ENCODE data around the gene TCIRG1.

The TCIRG1 gene

GRCh38 chr11:68021167-68021787 lies 17.5 kb upstream of the TCIRG1 start:
- TF ChIP-seq CTCF (IDR thresholded peaks at IDR 0.05) = no peak
- H3K4me1 ChIP-seq (ENCODE audit: control insufficient read depth in 1 of 2, insufficient read depth in 1 of 2, low read depth in 1 of 2, low read length in 1 of 2) = no peaks in the 10 kb centered on the region
- no peaks in the 10 kb centered on the region for H3K9me3 ChIP-seq
- H3K27me3 ChIP-seq = no peaks in the 10 kb centered on the region
- no peak overlapping the region for H3K4me3 ChIP-seq (ENCODE audit: low read depth in 1 of 2, low read length in 1 of 2)
- no peak overlapping the region for H3K27ac ChIP-seq
- H3K36me3 ChIP-seq = peaks cover 100% of the 10 kb centered on the region

- H3K27ac ChIP-seq = peak overlapping the region; percentile 27
- TF ChIP-seq CTCF (IDR thresholded peaks at IDR 0.05) = no peak
Observed at GRCh38 chr11:68022531-68022930, 16.3 kb upstream of the TCIRG1 start.

GRCh38 chr11:68024508-68024907 lies 14.3 kb upstream of the TCIRG1 start:
- no peak for TF ChIP-seq CTCF (IDR thresholded peaks at IDR 0.05)
- peaks cover 94% of the 10 kb centered on the region for H3K36me3 ChIP-seq
- H3K4me1 ChIP-seq (ENCODE audit: control insufficient read depth in 1 of 2, insufficient read depth in 1 of 2, low read depth in 1 of 2, low read length in 1 of 2) = peaks cover 16 to 17% of the 10 kb centered on the region in 2 experiments
- H3K9me3 ChIP-seq = no peaks in the 10 kb centered on the region
- peak overlapping the region; percentile 85 for H3K27ac ChIP-seq
- H3K4me3 ChIP-seq (ENCODE audit: low read depth in 1 of 2, low read length in 1 of 2) = no peak overlapping the region
- H3K27me3 ChIP-seq = no peaks in the 10 kb centered on the region

More at GRCh38 chr11:68022531-68022930, 16.3 kb upstream of the TCIRG1 start:
- H3K36me3 ChIP-seq = peaks cover 100% of the 10 kb centered on the region
- H3K9me3 ChIP-seq = no peaks in the 10 kb centered on the region
- no peaks in the 10 kb centered on the region for H3K27me3 ChIP-seq
- H3K4me3 ChIP-seq (ENCODE audit: low read depth in 1 of 2, low read length in 1 of 2) = no peak overlapping the region
- no peaks in the 10 kb centered on the region for H3K4me1 ChIP-seq (ENCODE audit: control insufficient read depth in 1 of 2, insufficient read depth in 1 of 2, low read depth in 1 of 2, low read length in 1 of 2)

- H3K36me3 ChIP-seq = peaks cover 88% of the 10 kb centered on the region
- H3K9me3 ChIP-seq = no peaks in the 10 kb centered on the region
- peak overlapping the region; percentile 85 for H3K27ac ChIP-seq
- no peak overlapping the region for H3K4me3 ChIP-seq (ENCODE audit: low read depth in 1 of 2, low read length in 1 of 2)
- H3K27me3 ChIP-seq = no peaks in the 10 kb centered on the region
- peaks cover 21 to 23% of the 10 kb centered on the region in 2 experiments for H3K4me1 ChIP-seq (ENCODE audit: control insufficient read depth in 1 of 2, insufficient read depth in 1 of 2, low read depth in 1 of 2, low read length in 1 of 2)
- no peak for TF ChIP-seq CTCF (IDR thresholded peaks at IDR 0.05)
Observed at GRCh38 chr11:68025047-68025446, 13.8 kb upstream of the TCIRG1 start.

GRCh38 chr11:68026391-68027105 lies 12.3 kb upstream of the TCIRG1 start:
- Histone ChIP-seq H3K9me3 (no peaks in the 10 kb centered on the region), H3K36me3 (peaks cover 73% of the 10 kb centered on the region), H3K4me3 (ENCODE audit: low read depth in 1 of 2, low read length in 1 of 2) (no peak overlapping the region), H3K27me3 (no peaks in the 10 kb centered on the region), H3K27ac (peak overlapping the region; percentile 85), H3K4me1 (ENCODE audit: control insufficient read depth in 1 of 2, insufficient read depth in 1 of 2, low read depth in 1 of 2, low read length in 1 of 2) (peaks cover 33 to 34% of the 10 kb centered on the region in 2 experiments)
- TF ChIP-seq CTCF (IDR thresholded peaks at IDR 0.05) = no peak
